NCI-H1694 treated with DMSO at 0.1 percent for 48 hours (cell line): Measurements from ENCODE around the gene TECTA.

ENCODE experiments used
- DNase-seq: peaks from one replicate; lab custom pipeline; 2025; lab: John Stamatoyannopoulos, UW

TECTA gene

DNA sequence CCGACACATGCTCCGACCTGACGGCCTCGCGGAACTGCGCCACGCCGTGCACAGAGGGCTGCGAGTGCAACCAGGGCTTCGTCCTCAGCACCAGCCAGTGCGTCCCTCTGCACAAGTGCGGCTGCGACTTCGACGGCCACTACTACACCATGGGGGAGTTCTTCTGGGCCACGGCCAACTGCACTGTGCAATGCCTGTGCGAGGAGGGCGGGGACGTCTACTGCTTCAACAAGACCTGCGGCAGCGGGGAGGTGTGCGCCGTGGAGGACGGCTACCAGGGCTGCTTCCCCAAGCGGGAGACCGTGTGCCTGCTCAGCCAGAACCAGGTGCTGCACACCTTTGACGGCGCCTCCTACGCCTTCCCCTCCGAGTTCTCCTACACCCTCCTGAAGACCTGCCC, 26.8 kb downstream of the TECTA start:
- no peak for DNase-seq

DNA sequence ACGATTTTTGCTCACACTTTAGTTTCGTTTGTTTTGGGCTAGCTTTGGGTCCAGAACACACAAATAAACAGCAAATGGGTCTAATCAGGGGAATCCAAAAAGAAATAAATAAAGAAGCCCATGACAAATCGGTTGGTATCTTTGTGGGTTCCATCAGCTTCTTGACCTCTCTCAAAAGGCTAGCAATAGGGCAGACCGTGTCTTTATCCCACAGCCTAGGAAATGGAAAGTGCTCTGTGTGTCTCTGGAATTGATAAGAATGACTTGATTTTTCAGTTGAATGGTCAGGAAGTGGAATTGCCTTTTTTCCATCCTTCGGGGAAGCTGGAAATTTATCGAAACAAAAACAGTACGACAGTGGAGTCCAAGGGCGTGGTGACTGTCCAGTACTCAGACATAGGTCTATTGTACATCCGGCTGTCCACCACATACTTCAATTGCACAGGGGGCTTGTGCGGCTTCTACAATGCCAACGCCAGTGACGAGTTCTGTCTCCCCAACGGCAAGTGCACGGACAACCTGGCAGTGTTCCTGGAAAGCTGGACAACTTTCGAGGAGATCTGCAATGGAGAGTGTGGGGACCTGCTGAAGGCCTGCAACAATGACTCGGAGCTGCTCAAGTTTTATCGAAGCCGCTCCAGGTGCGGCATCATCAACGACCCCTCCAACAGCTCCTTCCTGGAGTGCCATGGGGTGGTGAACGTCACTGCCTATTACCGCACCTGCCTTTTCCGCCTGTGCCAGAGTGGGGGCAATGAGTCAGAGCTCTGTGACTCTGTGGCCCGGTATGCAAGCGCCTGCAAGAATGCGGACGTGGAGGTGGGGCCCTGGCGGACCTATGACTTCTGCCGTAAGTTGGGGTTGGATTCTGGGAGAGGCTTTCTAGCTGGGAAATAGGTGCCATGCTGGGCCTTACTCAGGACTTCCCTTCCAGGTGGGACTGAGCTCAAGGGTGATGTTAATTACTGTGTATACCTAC, 28.6 kb downstream of the TECTA start:
- DNase-seq: no peak

DNA sequence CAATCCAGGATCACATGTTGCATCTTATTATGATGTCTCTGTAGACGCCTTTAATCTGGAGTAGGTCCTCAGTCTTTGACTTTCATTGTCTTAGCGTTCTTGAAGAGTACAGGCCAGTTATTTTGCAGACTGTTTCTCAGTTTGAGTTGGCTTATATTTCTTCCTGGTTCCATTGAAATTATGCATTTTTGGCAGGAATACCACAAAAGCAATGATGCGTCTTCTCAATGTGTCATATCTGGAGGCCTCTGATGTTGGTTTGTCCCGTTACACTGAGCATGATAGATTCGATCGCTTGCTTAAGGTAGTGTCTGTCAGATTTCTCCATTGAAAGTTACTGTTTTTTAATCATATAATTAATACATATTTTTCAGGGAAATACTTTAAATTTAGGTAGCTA, 30.6 kb downstream of the TECTA start:
- DNase-seq: no peak

DNA sequence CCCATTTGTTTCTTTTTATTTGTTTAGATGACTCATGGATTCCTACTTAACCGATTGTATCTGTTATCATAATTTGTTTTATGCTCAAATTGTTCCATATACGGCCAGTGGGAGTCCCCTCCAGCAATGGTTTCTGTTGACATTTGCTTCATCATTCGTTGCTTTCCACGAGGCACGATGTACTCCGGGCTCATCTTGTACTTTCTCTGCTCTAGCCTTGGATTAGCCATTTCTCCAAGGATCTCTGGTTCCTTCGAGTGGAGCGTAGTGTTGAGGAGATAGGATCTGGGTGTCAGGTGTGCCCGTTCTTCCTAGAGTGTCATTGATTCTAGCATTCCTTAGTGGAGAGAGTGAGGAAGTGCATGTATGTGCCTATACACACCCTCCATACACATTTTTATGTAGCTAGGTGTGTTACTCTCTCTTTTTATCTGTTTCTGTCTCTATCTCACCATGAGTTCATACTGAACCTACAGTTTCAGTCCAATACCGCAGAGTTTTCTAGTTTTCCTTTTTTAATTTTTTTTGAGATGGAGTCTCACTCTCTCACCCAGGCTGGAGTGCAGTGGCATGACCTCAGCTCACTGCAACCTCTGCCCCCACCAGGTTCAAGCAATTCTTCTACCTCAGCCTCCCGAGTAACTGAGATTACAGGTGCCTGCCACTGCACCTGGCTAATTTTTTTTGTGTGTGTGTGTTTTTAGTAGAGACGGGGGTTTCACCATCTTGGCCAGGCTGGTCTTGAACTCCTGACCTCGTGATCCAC, 31.4 kb downstream of the TECTA start:
- no peak for DNase-seq

DNA sequence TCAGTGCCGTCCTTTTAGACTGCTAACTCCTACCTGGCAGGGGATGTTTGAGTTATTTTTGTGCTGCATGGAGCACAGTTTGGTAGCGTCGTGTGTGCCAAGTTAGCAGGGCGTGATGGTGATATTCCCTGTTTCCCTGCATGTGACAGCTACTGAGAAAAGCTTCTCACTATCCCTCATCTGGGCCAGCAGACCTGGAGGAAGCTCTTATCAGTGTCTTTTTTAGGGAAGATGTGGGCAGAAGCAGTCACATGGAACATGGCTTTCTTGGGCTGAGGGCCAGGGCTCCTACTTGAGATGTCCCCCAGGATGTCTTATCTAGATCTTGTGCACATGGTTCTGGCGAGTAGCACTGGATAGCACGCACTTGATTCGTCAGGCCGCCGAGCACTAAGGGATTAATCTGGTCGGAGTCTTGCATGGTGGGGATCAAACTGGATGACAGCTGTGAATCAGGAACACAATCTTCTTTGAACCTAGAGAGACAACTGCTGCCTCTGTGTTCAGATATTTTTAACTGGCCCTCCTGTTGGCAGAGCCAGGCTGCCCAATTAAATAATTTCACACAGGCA, 33.8 kb downstream of the TECTA start:
- DNase-seq: no peak

DNA sequence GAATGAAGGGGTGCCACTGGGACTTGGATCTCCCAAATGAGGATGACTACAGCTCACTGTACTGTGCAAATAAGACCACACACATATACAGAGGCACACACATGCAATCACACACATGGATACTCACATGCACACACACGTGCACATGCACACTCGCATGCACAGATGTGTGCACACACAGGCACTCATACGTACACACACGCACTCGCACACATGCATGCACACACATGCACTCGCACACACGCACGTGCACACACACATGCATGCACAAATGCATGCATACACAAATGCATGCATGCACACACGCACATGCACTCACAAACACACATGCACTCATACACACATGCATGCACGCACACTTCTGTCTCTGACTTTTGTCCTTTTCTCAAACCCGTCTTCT, 36.0 kb downstream of the TECTA start:
- DNase-seq: no peak

DNA sequence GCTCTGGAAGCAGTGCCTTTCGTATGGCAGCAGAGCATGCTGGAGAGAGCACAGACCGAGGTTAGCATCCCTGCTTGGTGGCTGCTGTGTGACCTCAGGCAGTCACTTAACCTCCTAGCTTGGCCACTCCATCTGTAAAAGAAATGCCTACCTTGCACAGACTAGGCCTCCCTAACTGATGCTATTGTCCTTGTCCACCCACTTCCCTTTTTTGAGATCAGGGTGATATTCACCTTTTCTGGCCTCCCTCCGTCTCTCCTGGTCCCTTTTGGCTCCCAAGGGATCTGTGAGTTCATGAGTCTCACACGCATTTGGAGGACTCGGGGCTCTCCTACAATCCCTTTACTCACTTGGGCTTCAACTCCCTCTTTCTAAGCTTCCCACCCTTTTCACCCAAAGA, 37.2 kb downstream of the TECTA start:
- DNase-seq: no peak

DNA sequence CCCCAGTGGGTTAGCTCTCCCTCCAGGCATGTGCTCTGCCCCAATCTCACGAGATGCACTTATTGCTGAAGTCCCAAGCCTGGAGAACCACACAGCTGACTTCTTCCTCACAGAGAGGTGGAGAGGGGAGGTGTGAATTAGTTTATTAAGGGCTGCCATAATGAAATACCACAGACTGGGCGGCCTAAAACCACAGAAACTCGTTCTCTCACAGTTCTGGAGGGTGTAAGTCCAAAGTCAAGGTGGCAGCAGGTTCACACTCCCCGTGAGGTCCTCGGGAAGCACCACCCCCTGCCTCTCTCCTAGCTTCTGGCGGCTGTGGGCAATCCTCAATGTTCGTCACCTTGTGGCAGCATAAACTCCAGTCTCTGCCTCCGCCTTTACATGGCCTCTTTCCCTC, 39.3 kb downstream of the TECTA start:
- no peak for DNase-seq

DNA sequence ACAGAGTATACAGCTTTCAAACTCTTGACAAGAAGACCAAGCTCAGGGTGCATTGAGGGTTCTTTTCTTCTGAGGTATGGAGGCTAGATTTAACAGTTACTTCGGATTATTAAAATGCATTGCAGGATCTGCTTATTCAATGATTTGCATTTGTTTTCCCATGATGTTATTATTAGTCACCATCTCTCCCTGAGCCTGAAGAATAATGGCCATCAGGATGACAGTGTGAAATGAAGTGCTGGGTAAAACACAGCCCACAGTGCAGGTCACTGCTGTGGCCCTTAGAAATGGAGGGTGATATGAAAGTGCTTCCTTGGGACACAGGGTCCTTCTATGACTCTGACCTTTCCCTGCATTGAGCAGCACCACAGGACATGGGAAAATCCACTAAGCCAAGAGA, 40.0 kb downstream of the TECTA start:
- DNase-seq: no peak

DNA sequence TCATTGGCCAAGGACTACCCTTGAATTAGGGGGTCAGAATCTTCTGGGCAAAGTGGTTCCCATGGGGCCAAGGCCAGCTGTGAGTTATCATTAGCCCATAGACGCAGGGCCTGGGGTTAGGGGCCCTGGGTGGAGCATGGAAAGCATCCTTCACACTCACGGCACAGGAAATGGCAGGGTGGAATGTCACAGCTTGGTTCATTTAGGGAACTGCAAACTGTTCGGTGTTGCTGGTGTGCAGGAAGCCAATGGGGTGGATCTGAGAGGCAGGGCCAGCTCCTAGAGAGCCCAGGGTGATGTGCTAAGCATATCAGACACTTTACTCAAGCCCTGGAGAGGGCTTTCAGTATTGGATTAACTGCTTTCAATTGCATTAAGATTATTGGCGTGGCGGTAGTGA, 42.9 kb downstream of the TECTA start:
- no peak for DNase-seq

DNA sequence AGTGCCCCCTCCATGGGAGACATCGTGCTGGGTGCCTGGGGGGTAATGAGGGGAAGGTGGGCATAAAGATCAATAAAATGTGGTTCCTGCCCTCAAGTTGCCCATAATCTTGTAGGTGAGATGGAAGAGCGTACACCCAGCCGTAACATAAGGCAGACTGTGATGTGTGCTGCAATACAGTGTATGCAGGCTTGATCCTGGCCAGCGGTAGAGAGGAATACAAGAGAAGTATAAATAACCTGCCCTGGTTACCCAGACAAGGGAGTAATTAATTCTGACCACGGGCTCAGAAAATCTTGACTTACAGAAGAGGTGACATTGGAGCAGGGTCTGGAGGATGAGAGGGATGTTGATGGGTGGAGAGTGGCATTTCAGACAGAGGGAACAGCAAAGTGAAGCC, 43.7 kb downstream of the TECTA start:
- DNase-seq: no peak

DNA sequence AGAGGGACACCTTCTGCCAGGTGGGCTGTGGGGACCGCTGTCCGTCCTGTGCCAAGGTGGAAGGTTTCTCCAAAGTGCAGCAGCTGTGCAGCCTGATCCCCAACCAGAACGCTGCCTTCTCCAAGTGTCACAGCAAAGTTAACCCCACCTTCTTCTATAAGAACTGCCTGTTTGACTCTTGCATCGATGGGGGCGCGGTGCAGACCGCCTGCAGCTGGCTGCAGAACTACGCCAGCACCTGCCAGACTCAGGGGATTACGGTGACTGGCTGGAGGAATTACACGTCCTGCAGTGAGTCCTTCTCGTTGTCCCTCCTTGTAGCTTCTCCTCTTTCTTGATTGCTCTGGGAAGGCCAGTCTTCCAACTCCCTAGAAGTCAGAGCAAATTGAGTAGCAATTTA, 44.8 kb downstream of the TECTA start:
- DNase-seq: no peak

DNA sequence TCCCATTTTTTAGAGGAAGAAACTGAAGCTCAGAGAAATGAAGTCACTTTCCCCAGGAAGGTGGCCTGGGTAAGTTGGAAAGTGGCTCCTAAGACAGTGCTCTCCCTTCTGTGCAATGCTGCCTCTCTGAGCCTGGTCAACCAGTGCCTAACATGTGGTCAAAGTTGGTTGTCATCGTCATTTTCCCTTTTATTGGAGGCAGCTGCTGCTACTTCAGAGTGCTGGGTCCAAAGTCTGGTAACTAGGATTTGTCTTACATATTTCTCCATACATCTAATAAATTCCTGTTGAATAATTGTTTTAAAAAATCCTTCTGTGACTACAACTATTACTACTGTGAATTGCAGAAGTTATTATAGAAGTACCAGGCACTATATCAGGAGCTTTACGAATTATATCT, 48.1 kb downstream of the TECTA start:
- no peak for DNase-seq

DNA sequence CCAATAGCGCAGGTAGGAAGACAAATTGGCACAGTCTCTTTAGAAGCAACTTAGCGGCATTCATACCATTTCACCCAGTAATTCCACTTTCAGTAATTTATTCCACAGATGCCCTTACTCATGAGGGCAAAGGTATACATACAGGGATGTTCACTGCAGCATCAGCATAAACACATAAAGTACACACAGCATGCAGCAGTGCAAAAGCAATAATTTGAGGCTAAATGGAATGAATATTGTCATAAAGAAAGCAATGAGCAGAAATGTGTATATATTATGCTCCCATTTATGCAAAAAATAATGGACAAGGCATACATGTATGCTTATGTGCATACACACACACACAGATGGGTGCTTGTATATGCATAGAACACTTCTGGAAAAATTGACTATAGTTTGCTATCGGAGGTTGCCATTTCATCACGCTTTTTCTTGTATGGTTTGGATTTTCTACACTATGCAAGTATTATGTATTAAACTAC, 50.2 kb downstream of the TECTA start:
- DNase-seq: no peak

DNA sequence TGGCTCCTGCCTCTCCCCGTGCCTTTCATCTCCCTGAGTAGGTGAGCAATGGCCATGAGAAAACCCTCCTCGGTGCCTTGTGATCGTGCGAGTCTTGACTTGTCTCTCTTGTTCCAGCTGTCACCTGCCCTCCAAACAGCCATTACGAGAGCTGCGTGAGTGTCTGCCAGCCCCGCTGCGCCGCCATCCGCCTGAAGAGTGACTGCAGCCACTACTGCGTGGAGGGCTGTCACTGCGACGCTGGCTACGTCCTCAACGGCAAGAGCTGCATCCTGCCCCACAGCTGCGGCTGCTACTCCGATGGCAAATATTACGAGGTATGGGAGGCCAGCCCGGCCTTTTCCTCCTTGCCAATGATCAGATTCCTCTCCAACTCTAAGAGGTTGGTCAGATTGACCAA, 51.7 kb downstream of the TECTA start:
- DNase-seq: peak; percentile 50

DNA sequence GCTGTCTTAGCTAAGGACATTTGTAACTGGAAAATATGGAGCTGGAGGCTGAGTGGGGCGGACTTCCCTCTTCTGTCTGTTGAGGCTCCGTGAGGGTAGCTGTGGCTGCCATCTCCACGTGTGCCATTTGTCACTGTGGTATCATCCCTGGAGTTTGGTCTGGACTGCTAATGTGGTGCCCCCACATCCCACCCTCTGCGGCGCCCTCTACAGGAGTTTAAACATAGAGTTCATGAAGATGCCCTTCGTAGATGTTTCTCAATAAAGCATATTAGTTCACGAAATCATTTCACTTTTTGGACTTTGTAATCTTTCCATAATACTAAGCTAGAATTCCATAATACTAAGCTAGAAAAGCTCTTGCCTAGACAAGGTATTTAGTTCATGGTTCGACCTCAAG, 52.4 kb downstream of the TECTA start:
- peak; percentile 3 for DNase-seq

DNA sequence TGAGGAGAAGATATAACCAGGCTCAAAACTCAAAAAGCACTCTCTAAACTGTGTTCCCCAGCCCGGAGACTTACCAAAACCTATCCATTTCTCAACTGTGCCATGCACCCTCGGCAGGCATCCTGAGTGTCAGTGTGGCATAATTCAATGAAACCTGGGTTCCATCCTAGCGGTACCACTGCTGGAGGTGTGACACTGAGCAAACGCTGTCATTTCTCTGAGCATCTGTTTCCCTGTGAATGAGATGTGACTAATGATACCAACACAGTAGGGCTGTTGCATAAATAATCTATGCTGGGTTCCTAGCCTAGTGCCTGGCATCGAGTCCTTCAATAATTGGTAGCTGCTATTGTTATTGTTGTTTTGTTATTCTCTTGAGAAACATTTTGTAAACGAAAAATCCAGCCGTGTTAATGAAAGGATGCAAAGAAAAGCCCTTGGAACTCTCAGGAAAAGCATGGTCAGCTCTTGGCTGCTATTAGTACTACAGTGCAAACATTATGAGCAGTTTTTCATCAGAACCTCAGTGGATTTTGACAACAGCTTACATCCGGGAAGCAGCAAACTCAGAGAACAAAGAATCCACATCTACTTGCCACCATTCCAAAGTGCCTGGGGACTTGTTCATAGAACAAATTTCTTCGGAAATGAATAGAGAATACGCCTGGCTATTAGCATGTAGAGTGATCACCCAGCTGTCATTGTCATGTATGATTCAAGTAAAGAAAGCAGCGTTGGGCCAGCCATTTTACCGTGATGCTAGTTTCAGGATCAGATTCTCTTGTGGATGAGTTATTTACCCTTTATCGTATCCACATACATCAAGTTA, 53.7 kb downstream of the TECTA start:
- DNase-seq: no peak

DNA sequence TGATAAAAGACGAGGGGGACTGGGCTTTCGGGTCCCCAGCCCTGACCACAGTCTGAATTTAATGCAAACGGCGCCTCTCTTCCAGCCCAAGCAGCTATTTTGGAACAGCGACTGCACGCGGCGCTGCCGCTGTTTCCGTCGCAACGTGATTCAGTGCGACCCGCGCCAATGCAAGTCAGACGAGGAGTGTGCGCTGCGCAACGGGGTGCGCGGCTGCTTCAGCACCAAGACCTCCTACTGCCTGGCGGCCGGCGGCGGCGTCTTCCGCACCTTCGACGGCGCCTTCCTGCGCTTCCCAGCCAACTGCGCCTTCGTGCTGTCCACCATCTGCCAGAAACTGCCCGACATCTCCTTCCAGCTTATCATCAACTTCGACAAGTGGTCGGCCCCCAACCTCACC, 56.7 kb downstream of the TECTA start:
- no peak for DNase-seq

DNA sequence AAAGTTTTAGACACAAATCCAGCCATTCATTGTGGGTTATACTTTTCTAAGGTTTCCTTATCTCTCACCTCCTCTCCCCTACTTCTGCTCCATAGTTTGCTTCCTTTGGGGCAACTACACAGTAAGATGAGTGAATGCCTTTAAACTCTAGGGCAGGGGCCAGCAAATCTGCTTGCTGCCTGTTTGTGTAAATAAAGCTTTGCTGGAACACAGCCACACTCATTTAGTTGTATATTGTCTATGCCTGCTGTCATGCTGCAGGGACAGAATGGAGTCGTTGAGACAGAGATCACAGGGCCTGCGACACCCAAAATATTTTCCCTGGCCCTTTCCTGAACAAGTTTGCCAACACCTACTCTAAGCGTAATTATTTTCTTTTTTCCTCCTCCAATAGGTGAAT, 58.7 kb downstream of the TECTA start:
- DNase-seq: peak; percentile 41

DNA sequence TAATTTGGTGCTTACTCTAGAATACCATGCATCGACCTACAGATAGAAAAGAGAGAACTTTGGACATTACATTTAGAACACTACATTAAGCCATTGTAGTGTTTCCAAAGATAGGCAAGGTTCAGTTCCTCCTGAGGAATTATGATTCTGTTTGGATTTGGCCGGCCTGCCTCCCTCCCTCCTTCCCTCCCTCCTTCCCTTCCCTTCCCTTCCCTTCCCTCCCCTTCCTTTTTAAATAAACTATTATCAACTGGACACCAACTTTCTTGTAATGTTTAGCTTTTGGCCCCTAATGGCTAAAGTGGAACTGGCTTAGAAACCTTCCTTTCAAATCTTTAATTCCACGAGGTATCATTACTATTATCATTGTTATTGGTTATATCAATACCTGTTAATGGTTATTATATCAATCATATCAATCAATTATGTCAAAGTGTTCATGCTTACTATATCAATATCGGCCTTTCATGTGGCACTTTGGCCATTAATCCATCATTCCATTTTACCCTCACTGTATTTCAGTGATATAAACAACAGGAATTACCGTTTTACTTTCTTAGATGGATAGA, 60.4 kb downstream of the TECTA start:
- DNase-seq: no peak

DNA sequence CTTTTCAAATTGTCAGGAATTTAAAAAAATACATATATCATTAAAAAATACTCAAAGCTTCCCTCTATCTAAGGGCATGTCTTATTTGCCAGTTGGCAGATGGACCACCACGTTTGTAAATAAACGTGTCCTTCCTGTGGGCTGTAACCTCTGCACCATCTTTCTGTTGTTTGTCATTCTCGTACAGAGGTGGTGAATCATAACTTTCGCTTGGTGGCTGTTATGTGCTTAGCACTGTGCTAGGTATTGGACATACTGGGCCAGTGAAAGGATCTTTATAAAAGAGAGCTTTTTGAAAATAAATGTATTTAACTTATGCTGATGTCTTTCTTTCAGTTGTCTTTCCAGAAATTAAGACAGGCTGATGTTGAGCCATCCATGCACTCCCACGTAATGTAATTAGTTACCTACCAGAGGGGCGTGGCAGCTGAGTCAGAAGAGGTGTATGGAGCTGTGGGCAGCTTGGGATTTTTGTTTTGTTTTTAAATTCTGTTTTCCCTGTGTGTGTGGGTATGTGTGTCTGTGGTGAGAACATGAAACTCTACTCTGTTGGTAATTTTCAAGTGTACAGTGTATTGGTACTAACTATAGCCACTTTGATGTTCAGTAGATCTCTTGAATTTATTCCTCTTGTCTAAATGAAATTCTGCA, 62.7 kb downstream of the TECTA start:
- DNase-seq: no peak
